Effector memory CD4-positive, alpha-beta T cell (primary cell): ENCODE data around the gene NKD2.

ENCODE experiments used
- DNase-seq, 3 donors: peaks; one replicate each; pipeline ENCODE4 v3.0.0-alpha.2; 2020
- H3K27ac ChIP-seq: 2 replicates; pipeline ENCODE4 v1.7.0; 2013; ENCODE audit warnings: mild to moderate bottlenecking, low read length, moderate library complexity; ENCODE audit not compliant: insufficient read depth, poor library complexity, severe bottlenecking
- H3K27me3 ChIP-seq: replicated peaks from 2 replicates; pipeline ENCODE4 v1.7.0; 2013; ENCODE audit warnings: mild to moderate bottlenecking, low read length; ENCODE audit not compliant: insufficient read depth, control insufficient read depth, poor library complexity, severe bottlenecking
- H3K36me3 ChIP-seq: 2 replicates; pipeline ENCODE4 v1.7.0; 2013; ENCODE audit warnings: mild to moderate bottlenecking, low read length, moderate library complexity; ENCODE audit not compliant: control insufficient read depth, insufficient read depth
- H3K4me1 ChIP-seq: 2 replicates; pipeline ENCODE4 v1.7.0; 2013; ENCODE audit warnings: low read length, mild to moderate bottlenecking; ENCODE audit not compliant: control insufficient read depth, insufficient read depth, poor library complexity, severe bottlenecking
- H3K4me3 ChIP-seq: 2 replicates; pipeline ENCODE4 v1.7.0; 2013; ENCODE audit warnings: low read length, low read depth, mild to moderate bottlenecking; ENCODE audit not compliant: insufficient read depth, poor library complexity, severe bottlenecking
- H3K9me3 ChIP-seq: 2 replicates; pipeline ENCODE4 v1.7.0; 2013; ENCODE audit warnings: mild to moderate bottlenecking, low read length, moderate library complexity; ENCODE audit not compliant: control insufficient read depth

NKD2 gene

GRCh38 chr5:1068895-1069719, 60.5 kb downstream of the NKD2 start:
- no peaks in the 10 kb centered on the region for H3K27me3 ChIP-seq
- H3K9me3 ChIP-seq = no peaks in the 10 kb centered on the region
- DNase-seq = no peak
- H3K4me3 ChIP-seq = no peak overlapping the region
- no peak overlapping the region for H3K27ac ChIP-seq
- H3K36me3 ChIP-seq = peaks cover 45% of the 10 kb centered on the region
- no peaks in the 10 kb centered on the region for H3K4me1 ChIP-seq

GRCh38 chr5:1069720-1070088, 61.1 kb downstream of the NKD2 start:
- H3K9me3 ChIP-seq = no peaks in the 10 kb centered on the region
- H3K4me1 ChIP-seq = no peaks in the 10 kb centered on the region
- no peaks in the 10 kb centered on the region for H3K27me3 ChIP-seq
- no peak for DNase-seq
- no peak overlapping the region for H3K27ac ChIP-seq
- H3K4me3 ChIP-seq = no peak overlapping the region
- peaks cover 39% of the 10 kb centered on the region for H3K36me3 ChIP-seq

GRCh38 chr5:1073239-1074102, 64.9 kb downstream of the NKD2 start:
- Histone ChIP-seq H3K27me3 (no peaks in the 10 kb centered on the region), H3K9me3 (no peaks in the 10 kb centered on the region), H3K27ac (no peak overlapping the region), H3K4me3 (no peak overlapping the region), H3K4me1 (no peaks in the 10 kb centered on the region), H3K36me3 (peaks cover 49% of the 10 kb centered on the region)
- no peak for DNase-seq

- Histone ChIP-seq H3K4me3 (no peak overlapping the region), H3K36me3 (peaks cover 47% of the 10 kb centered on the region)
- DNase-seq = no peak
These were observed 65.6 kb downstream of the NKD2 start for GRCh38 chr5:1074226-1074625.

GRCh38 chr5:1074816-1075554, 66.4 kb downstream of the NKD2 start:
- H3K36me3 ChIP-seq = peaks cover 46% of the 10 kb centered on the region
- H3K9me3 ChIP-seq = no peaks in the 10 kb centered on the region
- H3K27me3 ChIP-seq = no peaks in the 10 kb centered on the region
- no peak overlapping the region for H3K27ac ChIP-seq
- no peak overlapping the region for H3K4me3 ChIP-seq
- DNase-seq = no peak
- H3K4me1 ChIP-seq = no peaks in the 10 kb centered on the region

More at GRCh38 chr5:1074226-1074625, 65.6 kb downstream of the NKD2 start:
- no peak overlapping the region for H3K27ac ChIP-seq
- no peaks in the 10 kb centered on the region for H3K4me1 ChIP-seq
- no peaks in the 10 kb centered on the region for H3K9me3 ChIP-seq
- no peaks in the 10 kb centered on the region for H3K27me3 ChIP-seq

GRCh38 chr5:1075555-1075881, 66.9 kb downstream of the NKD2 start:
- DNase-seq = no peak
- H3K36me3 ChIP-seq = peaks cover 47% of the 10 kb centered on the region
- H3K27me3 ChIP-seq = no peaks in the 10 kb centered on the region
- no peaks in the 10 kb centered on the region for H3K4me1 ChIP-seq
- no peaks in the 10 kb centered on the region for H3K9me3 ChIP-seq
- no peak overlapping the region for H3K4me3 ChIP-seq
- H3K27ac ChIP-seq = no peak overlapping the region

GRCh38 chr5:1075931-1076330, 67.3 kb downstream of the NKD2 start:
- Histone ChIP-seq H3K27ac (no peak overlapping the region), H3K9me3 (no peaks in the 10 kb centered on the region), H3K36me3 (peaks cover 51% of the 10 kb centered on the region), H3K27me3 (no peaks in the 10 kb centered on the region), H3K4me3 (no peak overlapping the region), H3K4me1 (no peaks in the 10 kb centered on the region)
- DNase-seq = no peak

GRCh38 chr5:1076406-1076805, 67.8 kb downstream of the NKD2 start:
- Histone ChIP-seq H3K9me3 (no peaks in the 10 kb centered on the region), H3K27ac (no peak overlapping the region), H3K27me3 (no peaks in the 10 kb centered on the region), H3K4me1 (no peaks in the 10 kb centered on the region), H3K36me3 (peaks cover 54% of the 10 kb centered on the region), H3K4me3 (no peak overlapping the region)
- no peak for DNase-seq

GRCh38 chr5:1077026-1077425, 68.4 kb downstream of the NKD2 start:
- Histone ChIP-seq H3K27ac (no peak overlapping the region), H3K4me3 (no peak overlapping the region), H3K27me3 (no peaks in the 10 kb centered on the region), H3K36me3 (peaks cover 57% of the 10 kb centered on the region), H3K4me1 (no peaks in the 10 kb centered on the region), H3K9me3 (no peaks in the 10 kb centered on the region)
- DNase-seq = no peak
